HepG2 (cell line): Measurements from ENCODE around the gene UBL4B. TPM values are rescaled to one million over a fixed set of nuclear protein-coding genes. Genes with fewer than 3 reads are reported as not detected.

Source experiments
- ARID3A ChIP-seq: IDR thresholded peaks from 2 replicates; pipeline ENCODE4 v1.6.1; 2012; ENCODE audit warnings: low read depth, low read length, improper control_type of control experiment
- GATA4 ChIP-seq: sonication (generic); IDR thresholded peaks from 2 replicates; pipeline ENCODE4 v1.6.1; 2016; ENCODE audit warnings: antibody characterized with exemption, low read depth, borderline replicate concordance
- IKZF5 ChIP-seq: IDR thresholded peaks from 2 replicates; pipeline ENCODE4 v1.6.1; 2018; ENCODE audit warnings: missing genetic modification reagents, mild to moderate bottlenecking, missing compliant biosample characterization
- MED8 ChIP-seq: sonication (generic); formaldehyde crosslinking; IDR thresholded peaks from 2 replicates; pipeline ENCODE4 v1.8.1; 2023; ENCODE audit warnings: mild to moderate bottlenecking, missing genetic modification reagents; ENCODE audit not compliant: insufficient replicate concordance
- NKX3-1 ChIP-seq: sonication (generic); formaldehyde crosslinking; IDR thresholded peaks from 2 replicates; pipeline ENCODE4 v1.5.0; 2020; ENCODE audit warnings: missing genetic modification reagents
- PRDM15 ChIP-seq: sonication (generic); formaldehyde crosslinking; IDR thresholded peaks from 2 replicates; pipeline ENCODE4 v1.4.0; 2020; ENCODE audit warnings: missing genetic modification reagents
- PTBP1 ChIP-seq: fragments of 200-400 bp; formaldehyde crosslinking; IDR thresholded peaks from 2 replicates; pipeline ENCODE4 v1.6.1; 2018; ENCODE audit warnings: low read length, low read depth; ENCODE audit not compliant: poor library complexity, severe bottlenecking
- REXO4 ChIP-seq: sonication (generic); formaldehyde crosslinking; IDR thresholded peaks from 2 replicates; pipeline ENCODE4 v1.8.0; 2022; ENCODE audit warnings: missing genetic modification reagents, mild to moderate bottlenecking, borderline replicate concordance
- RNF2 ChIP-seq: fragments of 450-650 bp; conservative IDR thresholded peaks from 2 replicates; pipeline ENCODE4 v1.6.1; 2016; ENCODE audit warnings: low read depth
- RXRB ChIP-seq: IDR thresholded peaks from 2 replicates; pipeline ENCODE4 v1.6.1; 2016; ENCODE audit warnings: borderline replicate concordance, missing genetic modification reagents, missing compliant biosample characterization
- SMARCC2 ChIP-seq: fragments of 450-650 bp; IDR thresholded peaks from 2 replicates; pipeline ENCODE4 v1.6.1; 2017; ENCODE audit warnings: antibody characterized with exemption, mild to moderate bottlenecking
- ZMYM2 ChIP-seq: sonication (generic); formaldehyde crosslinking; IDR thresholded peaks from 2 replicates; pipeline ENCODE4 v1.8.0; 2022; ENCODE audit warnings: mild to moderate bottlenecking, missing genetic modification reagents
- ZNF704 ChIP-seq: sonication (generic); formaldehyde crosslinking; IDR thresholded peaks from 2 replicates; pipeline ENCODE4 v1.8.1; 2023; ENCODE audit warnings: mild to moderate bottlenecking, inconsistent platforms, moderate library complexity, missing genetic modification reagents, borderline replicate concordance
- ZNF775 ChIP-seq: sonication (generic); formaldehyde crosslinking; IDR thresholded peaks from 2 replicates; pipeline ENCODE4 v1.4.0; 2020; ENCODE audit warnings: missing genetic modification reagents, mild to moderate bottlenecking, moderate library complexity, borderline replicate concordance
- polyA plus RNA-seq, 8 experiments: library from polyadenylated mRNA; depleted of rRNA in 3 of 8; stranded (reverse) in 7 of 8; unstranded in 1 of 8; fragments of >200 nt; fragmentation: Illumina TruSeq in 4 of 8; extraction: Trizol in 4 of 8; gene quantifications; 2 replicates each; pipeline versions ENCODE4 v1.2.1 to v1.2.3, GENCODE V29; 2011 to 2016; ENCODE audit warnings: low read depth in 4 of 8, missing spikeins in 1 of 8, mixed read lengths in 1 of 8; ENCODE audit not compliant: insufficient read depth in 1 of 8
- total RNA-seq, 5 experiments: library from RNA; depleted of rRNA; stranded (reverse); fragments of >200 nt; fragmentation: Illumina TruSeq; extraction: Trizol; gene quantifications; 2 replicates each; pipeline ENCODE4 v1.2.3, GENCODE V29; 2016; ENCODE audit warnings: low read depth in 1 of 5

Gene UBL4B
- total and polyA plus RNA-seq, 2 of the 13 experiments (the other 11 are each of a cell fraction or from before 2014, with no cell fraction given), result not detected

GRCh38 chr1:110098222-110099026, 13.8 kb upstream of the UBL4B start (continued):
- peak; percentile 58; the same call in 1 of the 2 replicates for TF ChIP-seq PRDM15 (CRISPR knock-in tag)
- TF ChIP-seq RXRB (CRISPR knock-in tag), result 0 out of 2 replicates have a peak, but pooled peaks have one; percentile 15
- TF ChIP-seq SMARCC2, result no peak
- no peak for TF ChIP-seq GATA4
- TF ChIP-seq RNF2, result no peak
- no peak for TF ChIP-seq ARID3A
- no peak for TF ChIP-seq NKX3-1 (CRISPR knock-in tag)
- TF ChIP-seq PTBP1, result no peak
- no peak for TF ChIP-seq MED8
- TF ChIP-seq ZNF704, result no peak
- no peak for TF ChIP-seq ZMYM2
- TF ChIP-seq IKZF5 (CRISPR knock-in tag), result no peak
- no peak for TF ChIP-seq ZNF775 (CRISPR knock-in tag)
- no peak for TF ChIP-seq REXO4
